Gastrocnemius medialis (tissue), 4 donors: Measurements from ENCODE around the gene ERC2.

Source experiments
- POLR2A ChIP-seq, 2 donors: fragments of 450-650 bp; IDR thresholded peaks; one replicate each; pipeline ENCODE4 v1.6.1; 2017; ENCODE audit warnings: antibody characterized with exemption in 2 of 2, mild to moderate bottlenecking in 2 of 2, moderate library complexity in 2 of 2
- TF ChIP-seq, protein P1 (sequence below), 5 experiments: fragments of 450-650 bp in 3 of 5; fragments of 200-600 bp in 2 of 5; sonication (generic) in 2 of 5; IDR thresholded peaks in 4 of 5; conservative IDR thresholded peaks in 1 of 5; 1 replicate in 4 of 5; 2 replicates in 1 of 5; pipeline ENCODE4 v1.5.1; 2016 to 2019; ENCODE audit warnings: antibody characterized with exemption in 5 of 5, mild to moderate bottlenecking in 3 of 5, moderate library complexity in 3 of 5

DNA sequence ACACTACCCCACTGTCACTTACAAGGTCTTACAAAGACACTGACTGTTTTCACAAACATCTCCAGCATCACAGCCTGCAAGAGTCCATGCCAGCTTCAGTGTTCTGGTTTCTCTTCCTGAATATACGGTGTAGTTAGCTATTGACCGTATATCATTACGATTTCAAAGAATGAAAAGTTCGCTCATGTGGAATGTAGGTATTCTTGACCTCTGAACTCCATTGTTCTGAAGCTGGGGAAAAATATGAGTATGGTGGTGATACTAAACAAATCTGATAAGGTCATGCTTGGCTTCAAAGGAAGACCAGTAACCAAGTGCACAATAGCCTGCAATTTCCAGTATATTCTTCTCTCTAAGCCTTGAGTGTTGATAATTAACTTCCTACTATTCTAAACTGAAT is 665.5 kb downstream of the ERC2 start:
- TF ChIP-seq POLR2A (IDR thresholded peaks at IDR 0.05), result no peak
- TF ChIP-seq, protein P1, sequence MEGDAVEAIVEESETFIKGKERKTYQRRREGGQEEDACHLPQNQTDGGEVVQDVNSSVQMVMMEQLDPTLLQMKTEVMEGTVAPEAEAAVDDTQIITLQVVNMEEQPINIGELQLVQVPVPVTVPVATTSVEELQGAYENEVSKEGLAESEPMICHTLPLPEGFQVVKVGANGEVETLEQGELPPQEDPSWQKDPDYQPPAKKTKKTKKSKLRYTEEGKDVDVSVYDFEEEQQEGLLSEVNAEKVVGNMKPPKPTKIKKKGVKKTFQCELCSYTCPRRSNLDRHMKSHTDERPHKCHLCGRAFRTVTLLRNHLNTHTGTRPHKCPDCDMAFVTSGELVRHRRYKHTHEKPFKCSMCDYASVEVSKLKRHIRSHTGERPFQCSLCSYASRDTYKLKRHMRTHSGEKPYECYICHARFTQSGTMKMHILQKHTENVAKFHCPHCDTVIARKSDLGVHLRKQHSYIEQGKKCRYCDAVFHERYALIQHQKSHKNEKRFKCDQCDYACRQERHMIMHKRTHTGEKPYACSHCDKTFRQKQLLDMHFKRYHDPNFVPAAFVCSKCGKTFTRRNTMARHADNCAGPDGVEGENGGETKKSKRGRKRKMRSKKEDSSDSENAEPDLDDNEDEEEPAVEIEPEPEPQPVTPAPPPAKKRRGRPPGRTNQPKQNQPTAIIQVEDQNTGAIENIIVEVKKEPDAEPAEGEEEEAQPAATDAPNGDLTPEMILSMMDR (IDR thresholded peaks at IDR 0.05 in 4 of 5, conservative IDR thresholded peaks at IDR 0.05 in 1 of 5), result no peak
